ENCODE data around the gene SGCA.

SGCA gene

GRCh38 chr17:50134206-50135110, 31.3 kb upstream of the SGCA start:
- DNase-seq (ENCODE audit: low read depth in 2 of 2) = no peak

- DNase-seq (ENCODE audit: low read depth in 2 of 2) = no peak
Observed at GRCh38 chr17:50135316-50136095, 30.3 kb upstream of the SGCA start.

DNA sequence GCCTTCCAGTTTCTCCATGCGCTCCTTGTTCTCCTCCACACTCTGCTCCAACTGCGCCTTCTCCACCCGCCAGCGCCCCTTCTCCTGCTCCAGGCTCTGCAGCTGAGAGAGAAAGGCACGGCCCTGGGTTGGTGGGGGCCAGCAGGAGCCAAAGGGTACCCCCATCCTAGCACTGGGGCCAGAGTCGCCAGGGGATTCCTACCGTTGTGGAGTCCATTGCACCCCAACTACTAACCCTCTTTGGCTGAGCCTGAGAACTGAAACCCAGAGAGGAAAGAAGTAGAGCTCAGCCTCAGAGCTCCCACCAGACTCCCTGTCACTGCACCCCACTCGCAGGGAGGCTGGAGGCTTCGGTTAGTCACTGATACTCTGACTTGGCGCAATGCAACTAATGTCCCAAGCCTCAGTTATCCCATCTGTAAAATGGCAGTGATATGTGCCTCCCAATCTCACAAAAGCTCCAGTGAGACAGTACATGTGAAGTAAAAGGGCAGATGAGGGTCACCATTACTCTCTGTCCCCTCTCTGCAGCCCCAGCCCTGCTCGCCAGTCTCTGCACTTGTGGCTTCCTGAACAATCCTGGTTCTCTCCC, 29.6 kb upstream of the SGCA start:
- DNase-seq (ENCODE audit: low read depth in 2 of 2) = no peak

GRCh38 chr17:50137042-50137441, 28.8 kb upstream of the SGCA start:
- DNase-seq (ENCODE audit: low read depth in 2 of 2) = no peak

DNA sequence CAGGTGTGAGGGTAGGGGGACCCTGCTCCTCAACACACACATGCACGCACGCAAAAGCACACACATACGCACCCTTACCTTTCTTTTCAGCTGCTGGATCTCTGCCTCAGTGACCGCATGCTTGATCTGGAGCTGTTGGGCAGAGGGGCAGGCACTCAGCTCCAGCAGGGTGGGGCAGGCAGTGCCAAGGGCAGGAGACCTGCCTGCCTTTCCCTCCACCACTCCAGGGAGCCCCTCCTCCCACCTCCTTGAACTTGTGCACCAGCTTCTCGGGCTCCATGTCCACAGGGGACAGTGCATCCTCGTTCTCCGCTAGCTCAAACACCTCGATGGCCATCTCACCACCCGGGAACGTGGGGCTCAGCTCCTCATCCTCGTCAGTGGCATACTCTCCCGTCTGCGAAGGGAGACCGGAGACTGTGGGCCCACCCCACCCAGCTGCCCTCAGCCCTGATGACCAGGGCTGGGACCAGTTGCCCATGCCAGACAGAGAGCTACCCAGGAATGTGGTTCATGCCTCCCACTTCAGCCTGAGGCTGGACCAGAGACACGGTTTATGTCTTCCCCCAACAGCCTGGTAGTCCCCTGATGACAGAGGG, 26.5 kb upstream of the SGCA start:
- no peak for DNase-seq (ENCODE audit: low read depth in 2 of 2)

DNA sequence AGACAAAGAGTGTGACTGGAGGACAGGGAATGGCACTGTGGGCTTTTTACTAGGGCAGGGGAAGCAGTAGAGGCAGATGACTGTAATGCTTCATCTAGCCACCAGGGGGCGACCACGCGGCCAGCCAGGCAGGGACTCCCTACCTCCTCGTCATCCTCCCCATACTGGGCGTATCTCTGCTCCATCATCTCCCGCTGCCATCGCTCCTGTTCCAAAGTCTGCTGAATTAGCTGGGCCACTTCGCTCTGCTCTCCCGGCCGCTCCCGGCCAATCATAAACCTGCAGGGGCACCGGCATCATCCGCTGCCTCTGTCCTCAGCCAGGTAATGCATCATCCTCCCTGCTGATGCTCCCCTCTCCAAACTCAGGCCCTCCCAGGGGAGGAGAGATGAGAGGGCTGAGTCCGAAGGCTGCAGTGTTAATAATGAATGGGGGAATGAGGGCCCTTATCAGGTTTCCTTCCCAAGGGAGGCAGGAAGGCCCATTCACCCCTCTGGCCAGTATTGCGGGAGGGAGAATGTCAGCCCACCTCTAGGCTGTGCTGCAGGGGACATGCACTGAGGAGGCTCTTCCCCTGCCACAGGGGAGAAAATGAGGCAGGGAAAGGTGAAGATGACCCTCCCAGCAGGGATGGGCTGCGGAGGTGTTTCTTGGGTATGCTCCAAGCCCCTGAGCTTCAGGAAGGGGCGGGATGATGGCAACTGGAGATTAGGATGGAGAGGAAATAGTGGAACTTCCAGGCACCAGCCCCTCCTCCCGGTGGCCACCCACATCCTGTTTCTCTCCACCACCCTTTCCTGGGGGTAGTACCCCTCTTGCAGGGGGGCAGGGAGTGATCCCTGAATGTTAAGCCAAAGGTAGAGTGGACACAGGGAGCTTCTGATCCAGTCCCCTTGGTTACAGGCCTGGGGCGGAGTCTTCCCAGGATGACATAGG, 25.6 kb upstream of the SGCA start:
- no peak for DNase-seq (ENCODE audit: low read depth in 2 of 2)

- no peak for DNase-seq (ENCODE audit: low read depth in 2 of 2)
Observed at GRCh38 chr17:50141026-50141744, 24.6 kb upstream of the SGCA start.

DNA sequence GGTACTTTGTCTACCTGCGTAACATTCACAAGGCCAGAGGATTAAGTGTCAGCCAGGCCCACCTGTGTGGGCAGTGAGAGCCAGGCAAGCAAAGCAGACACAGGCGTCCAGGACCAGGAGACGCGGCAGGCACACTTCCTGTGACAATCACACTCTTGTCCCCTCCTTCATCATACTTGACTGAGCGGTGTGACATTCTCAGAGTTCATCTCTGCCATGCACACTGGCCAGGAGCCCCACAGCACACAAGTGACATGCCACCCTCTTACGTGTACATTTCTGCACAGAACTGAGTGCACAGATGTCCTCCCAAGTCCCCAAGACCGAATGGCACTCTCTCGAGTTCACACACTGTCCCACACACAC, 24.1 kb upstream of the SGCA start:
- DNase-seq (ENCODE audit: low read depth in 2 of 2) = no peak

GRCh38 chr17:50143461-50144176, 22.2 kb upstream of the SGCA start:
- no peak for DNase-seq (ENCODE audit: low read depth in 2 of 2)

GRCh38 chr17:50144355-50144754, 21.4 kb upstream of the SGCA start:
- DNase-seq (ENCODE audit: low read depth in 2 of 2) = no peak

- no peak for DNase-seq (ENCODE audit: low read depth in 2 of 2)
Observed at GRCh38 chr17:50144845-50145531, 20.8 kb upstream of the SGCA start.

GRCh38 chr17:50145532-50146229, 20.1 kb upstream of the SGCA start:
- no peak for DNase-seq (ENCODE audit: low read depth in 2 of 2)

DNA sequence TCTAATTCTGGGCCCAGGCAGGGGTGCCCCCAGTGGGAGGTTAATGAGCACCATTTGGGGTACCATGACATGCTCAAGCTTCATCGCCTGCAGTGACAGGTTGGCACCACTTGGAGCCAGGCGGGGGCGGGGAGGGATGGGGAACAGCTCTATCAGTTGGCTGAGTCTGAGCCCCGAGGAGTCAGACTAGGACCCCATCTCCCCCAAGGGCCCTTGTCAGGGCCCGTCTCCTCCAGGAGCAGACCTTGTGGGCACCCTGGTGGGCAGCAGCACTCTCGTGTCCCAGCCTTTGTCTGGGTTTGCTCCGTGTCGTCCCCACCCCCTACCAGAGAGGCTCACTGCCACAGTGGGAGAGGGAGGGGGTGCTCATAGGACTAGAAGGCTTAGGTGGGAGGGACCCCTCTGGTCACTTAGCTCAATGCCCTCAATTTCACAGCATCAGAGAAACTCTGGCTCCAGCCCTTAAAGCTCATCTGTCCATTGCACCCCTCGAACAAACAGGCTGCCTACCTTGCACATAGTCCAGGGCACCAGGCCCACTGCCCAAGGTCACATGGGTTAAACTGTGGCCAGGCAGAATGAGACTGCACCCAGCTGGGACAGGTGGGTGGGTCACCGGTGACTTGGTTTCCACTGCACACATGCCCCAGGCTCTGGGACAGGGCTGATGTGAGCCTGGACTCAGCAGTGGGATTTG, 19.4 kb upstream of the SGCA start:
- DNase-seq (ENCODE audit: low read depth in 2 of 2) = no peak

DNA sequence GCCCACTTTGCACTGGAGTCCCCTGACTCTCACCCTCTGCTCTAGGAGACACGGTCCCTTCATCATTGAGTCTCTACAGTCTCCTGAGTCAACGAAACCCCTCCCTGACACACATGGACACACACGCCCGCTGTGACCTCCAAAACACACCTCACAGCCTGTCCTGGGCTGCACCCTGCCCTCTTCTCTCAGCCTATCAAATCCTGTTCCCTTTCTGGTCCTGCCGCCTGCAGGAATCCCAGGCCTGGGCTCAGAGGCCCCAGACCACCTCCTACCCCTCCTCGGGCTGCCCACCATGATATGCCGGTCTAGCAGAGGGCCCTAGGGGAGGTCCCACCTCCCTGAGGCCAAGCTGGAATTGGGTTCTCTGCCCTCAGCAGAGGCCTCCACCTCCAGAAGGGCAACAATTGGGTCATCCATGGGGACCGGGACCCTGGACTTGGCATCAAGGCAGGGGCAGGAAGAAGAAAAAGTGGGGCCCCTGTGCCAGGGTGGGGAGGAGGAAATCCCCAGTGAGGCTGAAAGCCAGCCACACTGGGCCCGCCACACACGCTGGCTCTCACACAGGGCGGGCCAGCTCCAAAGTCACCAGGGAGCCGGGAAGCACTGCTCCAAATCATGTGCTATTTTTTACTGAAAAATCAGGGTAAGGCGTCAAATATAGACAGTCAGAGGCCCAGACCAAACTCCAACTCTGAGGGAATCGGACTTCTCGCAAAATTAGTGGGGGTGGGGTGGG, 18.7 kb upstream of the SGCA start:
- DNase-seq (ENCODE audit: low read depth in 2 of 2) = no peak

DNA sequence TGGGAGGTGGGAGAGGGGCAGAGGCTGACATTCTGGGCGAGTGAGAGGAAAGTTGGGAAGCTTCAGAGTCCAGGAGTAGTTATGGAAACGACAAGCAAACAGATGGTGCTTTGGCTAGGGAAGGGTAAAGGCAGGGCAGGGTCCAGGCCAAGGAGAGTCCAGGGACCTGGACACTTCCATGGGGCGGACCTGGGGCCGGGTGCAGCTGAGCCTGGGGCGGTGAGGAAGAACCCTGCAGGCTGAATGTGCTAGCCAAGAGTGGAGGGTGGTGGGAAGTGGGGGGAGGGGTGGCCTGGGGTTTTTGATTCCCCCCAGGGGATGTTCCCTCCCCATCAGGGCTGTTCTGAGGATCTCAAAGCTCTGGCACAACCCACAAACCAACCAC, 18.0 kb upstream of the SGCA start:
- DNase-seq (ENCODE audit: low read depth in 2 of 2) = no peak

DNA sequence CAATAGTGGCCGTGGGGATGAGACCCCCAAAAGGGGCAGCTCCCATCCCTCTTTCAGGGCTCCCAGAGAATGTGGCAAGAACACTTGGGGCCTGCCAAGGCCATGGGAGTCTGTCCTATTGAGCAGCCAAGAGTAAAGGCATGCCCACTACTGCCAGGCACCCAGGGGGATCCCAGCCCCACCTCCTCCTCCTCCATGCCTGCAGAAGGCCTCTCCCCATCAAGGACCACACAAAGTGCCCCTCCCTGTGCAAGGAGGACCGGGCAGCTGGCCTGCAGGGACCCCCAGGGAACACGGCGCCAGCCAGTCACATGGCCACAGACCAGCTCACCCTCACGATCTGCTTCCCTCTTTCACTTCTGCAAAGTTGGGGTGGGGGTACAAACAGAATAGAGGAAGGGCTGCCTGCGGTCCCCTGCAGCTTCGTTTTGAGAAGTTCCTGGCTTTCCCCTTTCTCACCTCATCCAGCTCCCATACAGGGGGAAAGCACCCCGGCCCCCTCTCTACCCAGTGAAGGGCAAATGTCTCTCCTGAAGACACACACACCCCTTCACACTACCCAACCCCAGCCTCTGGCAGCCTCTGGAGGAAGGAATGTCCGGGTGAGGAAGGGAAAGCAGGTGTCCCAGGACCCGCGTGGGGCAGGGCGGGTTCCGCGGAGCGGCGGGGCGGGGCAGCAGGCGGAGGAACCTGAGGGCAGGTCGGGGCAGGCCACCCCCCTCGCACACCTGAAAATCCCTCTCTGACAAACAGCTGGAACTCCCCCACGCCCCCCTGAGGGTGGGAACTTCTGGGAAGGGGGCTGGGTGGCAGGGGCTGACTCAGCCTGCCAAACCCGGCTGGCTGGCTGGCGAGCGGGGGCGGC, 17.3 kb upstream of the SGCA start:
- no peak for DNase-seq (ENCODE audit: low read depth in 2 of 2)

DNA sequence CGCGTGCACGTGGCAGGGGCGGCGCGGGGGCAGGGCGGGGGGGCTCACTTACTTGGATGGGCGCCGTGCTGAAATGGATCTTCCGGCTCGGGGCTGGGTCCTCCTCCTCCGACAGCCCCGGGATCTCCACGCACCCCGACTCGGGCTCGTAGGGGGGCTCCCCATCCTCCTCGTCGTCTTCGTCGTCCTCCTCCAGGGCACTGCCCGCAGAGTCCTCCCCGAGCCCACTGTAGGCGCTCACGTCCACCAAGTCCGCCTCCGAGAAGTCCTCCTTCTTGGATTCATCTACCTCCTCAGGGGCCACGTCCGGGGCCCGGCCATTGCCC, 16.8 kb upstream of the SGCA start:
- no peak for DNase-seq (ENCODE audit: low read depth in 2 of 2)
